HEK293T (cell line): ENCODE data around the gene SLC25A33.
A peak's percentile ranks its signal among the peaks of the same experiment; 100 is the strongest.

Experiments used
- CTCF ChIA-PET: fragments of 350-600 bp; formaldehyde crosslinking; extraction: SDS; loops from one replicate; lab custom pipeline; 2021; ENCODE audit warnings: antibody characterized with exemption, inconsistent platforms; lab: Yijun Ruan, JAX
- POLR2A ChIA-PET: fragments of 350-600 bp; formaldehyde crosslinking; extraction: SDS; loops from one replicate; lab custom pipeline; 2020; ENCODE audit warnings: antibody characterized with exemption, inconsistent platforms; lab: Yijun Ruan, JAX
- DNase-seq: peaks from one replicate; pipeline ENCODE4 v3.0.0; 2012; ENCODE audit warnings: mixed read lengths; ENCODE audit errors: extremely low spot score
- ARNT ChIP-seq: fragments of 450-650 bp; IDR thresholded peaks from 2 replicates; pipeline ENCODE4 v1.6.1; 2017; ENCODE audit warnings: mild to moderate bottlenecking
- BHLHE40 ChIP-seq: fragments of 450-650 bp; IDR thresholded peaks from 2 replicates; pipeline ENCODE4 v1.6.1; 2016; ENCODE audit warnings: mild to moderate bottlenecking, moderate library complexity, borderline replicate concordance
- CTBP1 ChIP-seq: fragments of 450-650 bp; IDR thresholded peaks from 2 replicates; pipeline ENCODE4 v1.6.1; 2016; ENCODE audit warnings: borderline replicate concordance
- ELF4 ChIP-seq: fragments of 450-650 bp; IDR thresholded peaks from 2 replicates; pipeline ENCODE4 v1.6.1; 2017; ENCODE audit warnings: antibody characterized with exemption
- FOXA1 ChIP-seq: fragments of 450-650 bp; IDR thresholded peaks from 2 replicates; pipeline ENCODE4 v1.6.1; 2016; ENCODE audit warnings: mild to moderate bottlenecking
- FOXK2 ChIP-seq: fragments of 450-650 bp; IDR thresholded peaks from 2 replicates; pipeline ENCODE4 v1.6.1; 2016; ENCODE audit warnings: mild to moderate bottlenecking
- FOXM1 ChIP-seq: fragments of 450-650 bp; IDR thresholded peaks from 2 replicates; pipeline ENCODE4 v1.6.1; 2017; ENCODE audit warnings: mild to moderate bottlenecking, borderline replicate concordance
- HDGF ChIP-seq: fragments of 450-650 bp; IDR thresholded peaks from 2 replicates; pipeline ENCODE4 v1.6.1; 2017; ENCODE audit warnings: antibody characterized with exemption, borderline replicate concordance
- L3MBTL2 ChIP-seq: fragments of 450-650 bp; conservative IDR thresholded peaks from 2 replicates; pipeline ENCODE4 v1.6.1; 2016; ENCODE audit warnings: mild to moderate bottlenecking
- LEF1 ChIP-seq: fragments of 450-650 bp; IDR thresholded peaks from 2 replicates; pipeline ENCODE4 v1.6.1; 2017; ENCODE audit warnings: mild to moderate bottlenecking, borderline replicate concordance
- NFRKB ChIP-seq: fragments of 450-650 bp; IDR thresholded peaks from 2 replicates; pipeline ENCODE4 v1.6.1; 2016; ENCODE audit warnings: mild to moderate bottlenecking, moderate library complexity
- PKNOX1 ChIP-seq: fragments of 450-650 bp; IDR thresholded peaks from 2 replicates; pipeline ENCODE4 v1.6.1; 2016
- SP1 ChIP-seq: fragments of 450-650 bp; IDR thresholded peaks from 2 replicates; pipeline ENCODE4 v1.6.1; 2017
- SUZ12 ChIP-seq: fragments of 450-650 bp; IDR thresholded peaks from 2 replicates; pipeline ENCODE4 v1.6.1; 2016; ENCODE audit warnings: mild to moderate bottlenecking
- TARDBP ChIP-seq: fragments of 450-650 bp; IDR thresholded peaks from 2 replicates; pipeline ENCODE4 v1.6.1; 2016
- ZNF384 ChIP-seq: fragments of 450-650 bp; IDR thresholded peaks from 2 replicates; pipeline ENCODE4 v1.6.1; 2016

Gene SLC25A33

DNA sequence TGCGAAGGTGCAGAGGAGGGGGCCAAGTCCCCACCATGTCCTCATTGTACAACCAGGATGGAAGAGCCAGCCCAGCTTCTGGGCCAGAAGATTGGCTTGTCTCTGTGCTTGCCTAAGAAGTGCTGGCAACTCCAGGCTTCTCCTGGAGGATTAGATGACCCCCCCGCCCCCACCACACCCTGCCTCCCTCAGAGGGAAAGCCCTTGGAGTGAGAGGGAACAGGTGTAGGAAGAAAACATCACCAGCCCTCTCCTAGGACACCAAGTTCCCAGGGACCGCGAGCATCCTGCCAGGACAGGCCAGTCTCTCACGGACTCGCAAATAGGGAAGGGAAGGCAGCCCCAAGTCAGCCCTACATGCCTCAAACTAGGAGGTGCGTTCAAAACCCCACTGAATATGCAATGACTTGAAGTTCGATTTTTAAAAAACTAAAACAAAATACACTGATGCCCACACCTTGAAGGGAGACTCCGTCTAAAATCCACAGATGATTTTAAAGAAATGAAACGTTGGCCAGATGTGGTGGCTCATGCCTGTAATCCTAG is 20.7 kb upstream of the SLC25A33 start:
- ChIA-PET CTCF (no interaction called here), POLR2A (interaction anchor here (1.2 kb wide), 1 partner anchor 20 kb away, joined by 3 read pairs; the partner anchor contains the start of gene SLC25A33)
- no peak for DNase-seq
- TF ChIP-seq ZNF384: no peak
- TF ChIP-seq SP1: no peak
- TF ChIP-seq NFRKB: no peak
- no peak for TF ChIP-seq LEF1
- no peak for TF ChIP-seq L3MBTL2
- no peak for TF ChIP-seq FOXA1
- no peak for TF ChIP-seq PKNOX1
- TF ChIP-seq BHLHE40: no peak

DNA sequence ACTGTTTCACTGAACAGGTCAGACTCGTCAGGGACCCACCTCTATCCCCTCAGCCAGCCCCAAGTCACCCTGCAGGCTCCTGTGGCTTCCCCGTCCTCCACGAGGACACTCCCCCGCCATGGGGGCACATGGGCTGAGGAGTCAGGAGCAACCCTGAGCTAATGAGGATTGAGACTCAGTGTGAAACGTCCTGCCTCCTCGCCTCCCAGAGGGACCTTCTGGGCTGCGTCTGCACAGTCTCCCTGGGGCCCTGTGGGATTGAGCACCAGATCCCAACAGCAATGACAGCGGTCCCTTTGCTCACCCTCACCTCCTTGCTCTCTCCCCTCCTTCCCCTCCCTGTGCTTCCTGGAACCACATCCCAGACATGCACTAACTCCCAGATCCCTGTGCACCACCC is 18.9 kb upstream of the SLC25A33 start:
- ChIA-PET CTCF (no interaction called here), POLR2A (no interaction called here)
- DNase-seq: no peak
- TF ChIP-seq SP1: no peak
- TF ChIP-seq ELF4: no peak
- no peak for TF ChIP-seq FOXK2
- no peak for TF ChIP-seq NFRKB
- no peak for TF ChIP-seq FOXM1
- TF ChIP-seq ZNF384: no peak
- TF ChIP-seq PKNOX1: no peak
- TF ChIP-seq HDGF: no peak
- no peak for TF ChIP-seq L3MBTL2
- TF ChIP-seq FOXA1: no peak
- no peak for TF ChIP-seq TARDBP
- no peak for TF ChIP-seq SUZ12
- TF ChIP-seq CTBP1: no peak
- no peak for TF ChIP-seq BHLHE40
- no peak for TF ChIP-seq ARNT
- no peak for TF ChIP-seq LEF1

GRCh38 chr1:9529190-9529589 is 10.1 kb upstream of the SLC25A33 start:
- no peak for DNase-seq
- CTCF ChIA-PET: no interaction called here
- POLR2A ChIA-PET: interaction anchor here (2.7 kb wide), 1 partner anchor 10 kb away, joined by 17 read pairs; the partner anchor contains the start of gene SLC25A33
- no peak for TF ChIP-seq SUZ12

DNA sequence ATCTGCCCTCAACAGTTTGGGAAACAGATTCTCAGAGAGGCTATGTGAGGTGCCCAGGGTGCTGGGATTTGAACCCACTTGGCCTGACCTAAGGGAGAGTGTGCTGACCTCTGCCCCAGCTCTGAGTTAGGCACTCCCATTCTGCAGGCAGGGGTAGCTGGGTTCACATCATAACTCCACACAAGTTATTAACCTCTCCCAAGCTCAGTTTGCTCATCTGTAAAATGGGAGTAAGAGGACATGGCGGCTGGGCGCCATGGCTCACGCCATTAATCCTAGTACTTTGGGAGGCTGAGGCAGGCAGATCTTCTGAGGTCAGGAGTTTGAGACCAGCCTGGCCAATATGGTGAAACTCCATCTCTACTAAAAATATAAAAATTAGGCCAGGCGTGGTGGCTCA is 8.9 kb upstream of the SLC25A33 start:
- DNase-seq: no peak
- TF ChIP-seq CTBP1 (no peak), TARDBP (no peak), SUZ12 (no peak), BHLHE40 (no peak), ARNT (no peak), LEF1 (no peak), L3MBTL2 (no peak)
- ChIA-PET CTCF (no interaction called here), POLR2A (interaction anchor here (2.7 kb wide), 1 partner anchor 9 kb away, joined by 17 read pairs; the partner anchor contains the start of gene SLC25A33)

- CTCF ChIA-PET: interaction anchor here (0.8 kb wide), 1 partner anchor 28 kb away, joined by 5 read pairs; no protein-coding TSS in a partner anchor
- POLR2A ChIA-PET: interaction anchor here (0.6 kb wide), 1 partner anchor 53 kb away, joined by 3 read pairs; no protein-coding TSS in a partner anchor
- DNase-seq: no peak
- no peak for TF ChIP-seq SUZ12
- TF ChIP-seq L3MBTL2: no peak
- no peak for TF ChIP-seq FOXA1
- no peak for TF ChIP-seq FOXK2
- TF ChIP-seq CTBP1: no peak
Observed at GRCh38 chr1:9534953-9535352, 4.3 kb upstream of the SLC25A33 start.

GRCh38 chr1:9536301-9536700 is 3.0 kb upstream of the SLC25A33 start:
- ChIA-PET POLR2A (no interaction called here), CTCF (no interaction called here)
- TF ChIP-seq ZNF384: peak; percentile 65
- no peak for TF ChIP-seq FOXK2
- no peak for TF ChIP-seq LEF1
- DNase-seq: no peak

GRCh38 chr1:9537863-9538668 is 1.2 kb upstream of the SLC25A33 start:
- no peak for DNase-seq
- ChIA-PET CTCF (interaction anchor here (1.2 kb wide), 1 partner anchor 47 kb away, joined by 3 read pairs; no protein-coding TSS in a partner anchor), POLR2A (interaction anchor here (1.2 kb wide), 1 partner anchor 20 kb away, joined by 3 read pairs; no protein-coding TSS in a partner anchor)
- no peak for TF ChIP-seq BHLHE40
- TF ChIP-seq L3MBTL2: no peak
- TF ChIP-seq ELF4: no peak
- TF ChIP-seq LEF1: no peak
- TF ChIP-seq TARDBP: no peak
- TF ChIP-seq SUZ12: no peak
- TF ChIP-seq CTBP1: no peak
- TF ChIP-seq ZNF384: no peak
- TF ChIP-seq SP1: no peak
- no peak for TF ChIP-seq ARNT
- no peak for TF ChIP-seq PKNOX1
